ENCODE data around the gene GJB1.
A peak's percentile ranks its signal among the peaks of the same experiment; 100 is the strongest.

Gene GJB1

GRCh38 chrX:71181558-71181909 is 41.5 kb upstream of the GJB1 start:
- H3K4me3 ChIP-seq (ENCODE audit: low read depth, low read length): peak overlapping the region; percentile 56
- no peak for DNase-seq (ENCODE audit: low read depth)
- TF ChIP-seq, protein P1, sequence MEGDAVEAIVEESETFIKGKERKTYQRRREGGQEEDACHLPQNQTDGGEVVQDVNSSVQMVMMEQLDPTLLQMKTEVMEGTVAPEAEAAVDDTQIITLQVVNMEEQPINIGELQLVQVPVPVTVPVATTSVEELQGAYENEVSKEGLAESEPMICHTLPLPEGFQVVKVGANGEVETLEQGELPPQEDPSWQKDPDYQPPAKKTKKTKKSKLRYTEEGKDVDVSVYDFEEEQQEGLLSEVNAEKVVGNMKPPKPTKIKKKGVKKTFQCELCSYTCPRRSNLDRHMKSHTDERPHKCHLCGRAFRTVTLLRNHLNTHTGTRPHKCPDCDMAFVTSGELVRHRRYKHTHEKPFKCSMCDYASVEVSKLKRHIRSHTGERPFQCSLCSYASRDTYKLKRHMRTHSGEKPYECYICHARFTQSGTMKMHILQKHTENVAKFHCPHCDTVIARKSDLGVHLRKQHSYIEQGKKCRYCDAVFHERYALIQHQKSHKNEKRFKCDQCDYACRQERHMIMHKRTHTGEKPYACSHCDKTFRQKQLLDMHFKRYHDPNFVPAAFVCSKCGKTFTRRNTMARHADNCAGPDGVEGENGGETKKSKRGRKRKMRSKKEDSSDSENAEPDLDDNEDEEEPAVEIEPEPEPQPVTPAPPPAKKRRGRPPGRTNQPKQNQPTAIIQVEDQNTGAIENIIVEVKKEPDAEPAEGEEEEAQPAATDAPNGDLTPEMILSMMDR (IDR thresholded peaks at IDR 0.05; ENCODE audit: control insufficient read depth, extremely low read depth, insufficient read depth): no peak

- peak overlapping the region; percentile 56 for H3K4me3 ChIP-seq (ENCODE audit: low read depth, low read length)
- TF ChIP-seq, protein P1 (IDR thresholded peaks at IDR 0.05; ENCODE audit: control insufficient read depth, extremely low read depth, insufficient read depth): no peak
- DNase-seq (ENCODE audit: low read depth): peak; percentile 93
Measured at GRCh38 chrX:71181910-71182799, 40.9 kb upstream of the GJB1 start.

GRCh38 chrX:71182871-71183270 is 40.2 kb upstream of the GJB1 start:
- no peak for DNase-seq (ENCODE audit: low read depth)
- TF ChIP-seq, protein P1 (IDR thresholded peaks at IDR 0.05; ENCODE audit: control insufficient read depth, extremely low read depth, insufficient read depth): no peak
- no peak overlapping the region for H3K4me3 ChIP-seq (ENCODE audit: low read depth, low read length)

DNA sequence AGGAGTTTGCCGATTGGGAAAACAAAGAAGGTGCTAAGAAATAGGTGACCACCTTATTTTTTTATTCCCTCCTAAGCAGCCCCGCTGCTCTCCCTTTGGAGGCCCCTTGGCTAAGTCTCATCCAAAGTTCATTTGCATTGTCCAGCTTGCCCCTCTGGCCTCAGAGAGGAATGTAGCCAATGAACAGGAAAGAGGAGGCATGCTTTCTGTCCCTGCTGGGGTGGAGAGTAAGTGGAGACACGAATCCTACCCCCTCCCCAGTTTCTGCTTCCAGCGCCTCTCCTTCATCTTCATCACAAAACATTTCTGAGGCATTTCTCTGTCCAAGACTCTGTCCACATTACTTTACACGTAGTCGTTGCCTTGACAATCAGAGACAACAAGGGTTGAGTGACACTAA is 39.7 kb upstream of the GJB1 start:
- TF ChIP-seq, protein P1 (IDR thresholded peaks at IDR 0.05; ENCODE audit: control insufficient read depth, extremely low read depth, insufficient read depth): no peak
- H3K4me3 ChIP-seq (ENCODE audit: low read depth, low read length): no peak overlapping the region
- no peak for DNase-seq (ENCODE audit: low read depth)

DNA sequence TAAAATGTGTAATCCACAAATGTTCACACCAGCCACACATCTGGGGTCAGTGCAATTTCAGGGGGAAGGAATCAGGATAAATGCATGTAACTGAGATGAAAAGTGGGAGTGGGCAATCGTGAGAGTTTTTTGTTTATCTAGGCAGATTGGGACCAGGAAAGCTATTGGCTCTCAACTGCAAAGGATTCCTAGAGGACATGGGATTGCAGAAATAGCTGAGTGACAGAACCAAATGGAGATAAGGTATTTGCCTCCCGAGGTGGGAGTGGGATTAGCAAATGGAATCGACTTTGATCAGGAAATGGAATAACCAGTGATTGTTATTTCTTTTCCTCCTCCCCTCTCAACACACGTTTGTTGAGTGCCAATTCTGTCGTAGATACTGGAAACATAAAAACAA is 38.9 kb upstream of the GJB1 start:
- TF ChIP-seq, protein P1 (IDR thresholded peaks at IDR 0.05; ENCODE audit: control insufficient read depth, extremely low read depth, insufficient read depth): no peak
- H3K4me3 ChIP-seq (ENCODE audit: low read depth, low read length): no peak overlapping the region

DNA sequence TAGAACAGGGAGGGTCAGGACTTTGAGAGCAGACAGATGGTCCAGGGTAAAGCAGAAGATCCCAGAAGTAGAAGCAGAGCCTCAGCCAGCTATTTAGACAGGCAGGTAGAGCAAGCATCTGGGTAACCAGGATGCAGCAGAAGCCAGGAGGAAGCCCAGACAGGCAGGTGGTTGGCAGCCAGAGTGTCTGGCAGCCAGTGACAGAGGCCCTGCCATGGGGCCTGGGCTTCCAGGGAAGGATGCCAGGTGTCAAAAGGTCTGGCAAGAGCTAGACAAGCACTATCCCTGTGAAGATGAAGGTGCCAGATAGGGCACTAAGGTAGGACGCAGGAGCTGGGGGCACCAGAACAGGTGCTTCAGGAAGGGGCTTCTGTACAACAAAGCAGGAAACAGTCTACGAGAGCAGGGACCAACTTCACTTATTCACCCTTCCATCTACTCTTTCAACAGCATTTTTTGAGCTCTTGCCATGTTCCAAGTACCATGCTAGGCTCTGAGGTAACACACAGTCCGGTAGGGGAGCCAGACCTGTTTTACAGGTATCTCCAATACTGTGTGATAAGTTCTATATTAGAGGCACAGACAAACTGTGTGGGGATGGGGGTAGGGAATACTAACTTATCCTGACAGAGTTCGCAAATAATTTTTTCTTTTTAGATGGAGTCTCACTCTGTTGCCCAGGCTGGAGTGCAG is 38.1 kb upstream of the GJB1 start:
- TF ChIP-seq, protein P1 (IDR thresholded peaks at IDR 0.05; ENCODE audit: control insufficient read depth, extremely low read depth, insufficient read depth): peak; percentile 7; the same call in 1 of the 2 replicates
- DNase-seq (ENCODE audit: low read depth): peak; percentile 88
- H3K4me3 ChIP-seq (ENCODE audit: low read depth, low read length): no peak overlapping the region

More for the DNA sequence above, 38.9 kb upstream of the GJB1 start:
- DNase-seq (ENCODE audit: low read depth): no peak

Data from LNCaP clone FGC (cell line).